Endodermal cell (in vitro differentiated cells): Measurements from ENCODE around the gene MEF2D. TPM values are rescaled to one million over a fixed set of nuclear protein-coding genes. Genes with fewer than 3 reads are reported as not detected.

ENCODE experiments used
- DNase-seq: peaks from one replicate; pipeline ENCODE4 v3.0.0-alpha.2; 2017
- H3K27ac ChIP-seq: 2 replicates; pipeline ENCODE4 v1.5.1; 2013; ENCODE audit warnings: mild to moderate bottlenecking, low read depth, low read length, moderate library complexity
- H3K27me3 ChIP-seq: 2 replicates; pipeline ENCODE4 v1.6.1; 2013; ENCODE audit warnings: mild to moderate bottlenecking, low read length, moderate library complexity; ENCODE audit not compliant: insufficient read depth, control insufficient read depth, poor library complexity, severe bottlenecking
- H3K36me3 ChIP-seq: 2 replicates; pipeline ENCODE4 v1.7.0; 2013; ENCODE audit warnings: mild to moderate bottlenecking, low read length, moderate library complexity; ENCODE audit not compliant: control insufficient read depth, insufficient read depth
- H3K4me1 ChIP-seq: one replicate; pipeline ENCODE4 v1.7.0; 2013; ENCODE audit warnings: low read length; ENCODE audit not compliant: control insufficient read depth, insufficient read depth
- H3K4me3 ChIP-seq: 2 replicates; pipeline ENCODE4 v1.5.1; 2013; ENCODE audit warnings: mild to moderate bottlenecking, low read length, moderate library complexity
- H3K9ac ChIP-seq: 2 replicates; pipeline ENCODE4 v1.6.1; 2013; ENCODE audit warnings: mild to moderate bottlenecking, low read length, moderate library complexity; ENCODE audit not compliant: poor library complexity, severe bottlenecking; ENCODE audit errors: extremely low read depth
- H3K9me3 ChIP-seq: 2 replicates; pipeline ENCODE4 v1.6.1; 2013; ENCODE audit warnings: mild to moderate bottlenecking, low read length, moderate library complexity; ENCODE audit not compliant: control insufficient read depth
- H3K27ac Mint-ChIP-seq: 2 replicates; pipeline ENCODE4 v1.8.0; 2020; ENCODE audit warnings: mixed read lengths
- H3K27me3 Mint-ChIP-seq: 2 replicates; pipeline ENCODE4 v1.8.0; 2021; ENCODE audit warnings: mild to moderate bottlenecking, mixed read lengths; ENCODE audit not compliant: insufficient read depth
- H3K36me3 Mint-ChIP-seq: 2 replicates; pipeline ENCODE4 v1.8.0; 2020; ENCODE audit warnings: low read depth, mixed read lengths
- H3K4me1 Mint-ChIP-seq: 2 replicates; pipeline ENCODE4 v1.8.0; 2020; ENCODE audit warnings: mixed read lengths
- H3K4me3 Mint-ChIP-seq: 2 replicates; pipeline ENCODE4 v1.8.0; 2020; ENCODE audit warnings: mild to moderate bottlenecking, moderate library complexity, mixed read lengths
- H3K9me3 Mint-ChIP-seq: 2 replicates; pipeline ENCODE4 v1.8.0; 2020; ENCODE audit warnings: mild to moderate bottlenecking, mixed read lengths
- WGBS, 2 experiments: methylation state at CpG; one replicate each; pipeline versions ENCODE4 v1.1.5 to v1.1.7; 2013; ENCODE audit warnings: missing lambda C conversion rate in 2 of 2, mixed read lengths in 1 of 2; ENCODE audit not compliant: insufficient coverage in 1 of 2, insufficient read length in 1 of 2; 5-methylcytosine and 5-hydroxymethylcytosine counted together
- total RNA-seq, 2 donors: library from RNA; stranded (reverse); fragmentation: NEBNext Ultra II Directional in 1 of 2; extraction: Animal tissue kit (Norgen Biotek cat#: 25700) in 1 of 2; gene quantifications; 2 replicates in 1 of 2; 3 replicates in 1 of 2; pipeline ENCODE4 v1.2.1, GENCODE V29; 2021
- TF ChIP-seq, protein P1 (sequence below): fragments of 200-600 bp; sonication (generic); conservative IDR thresholded peaks from 2 replicates; pipeline ENCODE4 v1.5.0; 2021; ENCODE audit warnings: antibody characterized with exemption, mild to moderate bottlenecking

Gene MEF2D
- total RNA-seq, 2 donors from 2014 or later = 10.5 to 12.8 TPM

DNA sequence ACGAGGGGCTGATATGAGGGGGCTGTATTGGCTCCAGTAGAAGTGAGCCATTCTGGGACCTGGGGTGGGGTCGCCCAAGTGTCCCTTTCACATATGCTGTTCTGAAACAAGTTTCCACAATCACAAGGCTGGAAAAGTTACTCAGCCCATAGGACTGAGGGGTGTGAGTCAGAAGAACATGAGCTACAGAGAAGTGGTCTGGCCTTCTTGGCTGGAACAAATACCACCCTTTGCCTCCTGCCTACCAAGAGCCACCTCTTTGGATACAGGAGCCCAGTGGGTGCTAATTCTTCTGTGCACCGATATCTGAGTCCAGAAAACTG, 42.4 kb downstream of the MEF2D start:
- Mint-ChIP-seq H3K4me3 (no peak overlapping the region), H3K36me3 (no peaks in the 10 kb centered on the region), H3K27ac (peak overlapping the region; percentile 99), H3K4me1 (peaks cover 5% of the 10 kb centered on the region), H3K27me3 (no peaks in the 10 kb centered on the region), H3K9me3 (no peaks in the 10 kb centered on the region)
- Histone ChIP-seq H3K9me3 (no peaks in the 10 kb centered on the region), H3K4me3 (no peak overlapping the region), H3K9ac (no peak overlapping the region), H3K27me3 (no peaks in the 10 kb centered on the region), H3K4me1 (no peaks in the 10 kb centered on the region), H3K36me3 (no peaks in the 10 kb centered on the region), H3K27ac (no peak overlapping the region)
- TF ChIP-seq, protein P1, sequence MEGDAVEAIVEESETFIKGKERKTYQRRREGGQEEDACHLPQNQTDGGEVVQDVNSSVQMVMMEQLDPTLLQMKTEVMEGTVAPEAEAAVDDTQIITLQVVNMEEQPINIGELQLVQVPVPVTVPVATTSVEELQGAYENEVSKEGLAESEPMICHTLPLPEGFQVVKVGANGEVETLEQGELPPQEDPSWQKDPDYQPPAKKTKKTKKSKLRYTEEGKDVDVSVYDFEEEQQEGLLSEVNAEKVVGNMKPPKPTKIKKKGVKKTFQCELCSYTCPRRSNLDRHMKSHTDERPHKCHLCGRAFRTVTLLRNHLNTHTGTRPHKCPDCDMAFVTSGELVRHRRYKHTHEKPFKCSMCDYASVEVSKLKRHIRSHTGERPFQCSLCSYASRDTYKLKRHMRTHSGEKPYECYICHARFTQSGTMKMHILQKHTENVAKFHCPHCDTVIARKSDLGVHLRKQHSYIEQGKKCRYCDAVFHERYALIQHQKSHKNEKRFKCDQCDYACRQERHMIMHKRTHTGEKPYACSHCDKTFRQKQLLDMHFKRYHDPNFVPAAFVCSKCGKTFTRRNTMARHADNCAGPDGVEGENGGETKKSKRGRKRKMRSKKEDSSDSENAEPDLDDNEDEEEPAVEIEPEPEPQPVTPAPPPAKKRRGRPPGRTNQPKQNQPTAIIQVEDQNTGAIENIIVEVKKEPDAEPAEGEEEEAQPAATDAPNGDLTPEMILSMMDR = no peak
- no peak for DNase-seq
- 90 to 100% methylated on average over 2 to 3 of the region's 3 CpGs for WGBS, 2 experiments

DNA sequence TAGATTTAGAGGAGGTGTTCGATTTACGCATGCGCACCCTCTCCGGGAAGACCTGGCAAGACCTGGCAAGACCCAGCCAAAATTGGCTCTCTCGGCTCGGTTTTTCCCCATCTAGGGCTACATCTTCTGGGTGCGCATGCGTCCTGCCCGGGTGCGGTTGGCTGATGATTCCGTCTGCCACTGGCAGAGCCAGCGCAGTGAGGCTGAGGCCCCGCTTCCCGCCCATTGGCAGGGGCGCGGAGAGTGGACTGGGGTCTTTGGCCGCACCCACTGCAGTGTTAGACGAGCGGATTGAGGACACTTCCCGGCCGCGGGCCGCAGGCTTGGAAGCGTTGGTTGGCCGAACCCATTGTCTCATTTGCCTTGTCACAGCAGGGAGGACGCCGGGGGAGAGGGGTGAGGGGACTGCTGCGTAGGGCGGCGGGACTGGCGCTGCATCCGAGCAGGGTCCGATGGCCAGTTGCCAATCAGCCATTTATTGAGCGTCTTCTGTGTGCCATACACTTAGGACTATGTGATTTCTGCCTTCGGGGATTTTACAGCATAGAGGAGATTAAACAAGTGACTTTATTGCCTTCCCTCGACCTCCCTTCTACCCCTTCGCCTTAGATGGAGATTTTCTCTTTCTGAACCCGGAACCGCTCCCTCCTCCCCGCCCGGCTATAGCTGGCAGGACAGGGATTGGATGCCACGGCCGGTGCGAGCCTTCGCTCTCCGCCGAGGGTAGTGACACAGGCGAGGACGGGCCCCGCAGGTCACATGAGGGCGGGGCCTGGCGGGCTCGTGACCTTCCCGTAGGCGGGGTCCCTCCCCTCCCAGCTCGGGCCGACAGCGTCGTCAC, 43.7 kb downstream of the MEF2D start:
- Histone ChIP-seq H3K27me3 (no peaks in the 10 kb centered on the region), H3K4me1 (no peaks in the 10 kb centered on the region), H3K9ac (peak overlapping the region; percentile 82), H3K36me3 (no peaks in the 10 kb centered on the region), H3K4me3 (peak overlapping the region; percentile 91), H3K27ac (peak overlapping the region; percentile 86), H3K9me3 (no peaks in the 10 kb centered on the region)
- Mint-ChIP-seq H3K27ac (peak overlapping the region; percentile 99), H3K36me3 (no peaks in the 10 kb centered on the region), H3K9me3 (no peaks in the 10 kb centered on the region), H3K4me3 (peak overlapping the region; percentile 78), H3K4me1 (peaks cover 7% of the 10 kb centered on the region), H3K27me3 (no peaks in the 10 kb centered on the region)
- peak; percentile 99 for DNase-seq
- 0% methylated on average over 14 to 59 of the region's 59 CpGs for WGBS, 2 experiments
- TF ChIP-seq, protein P1 = no peak

DNA sequence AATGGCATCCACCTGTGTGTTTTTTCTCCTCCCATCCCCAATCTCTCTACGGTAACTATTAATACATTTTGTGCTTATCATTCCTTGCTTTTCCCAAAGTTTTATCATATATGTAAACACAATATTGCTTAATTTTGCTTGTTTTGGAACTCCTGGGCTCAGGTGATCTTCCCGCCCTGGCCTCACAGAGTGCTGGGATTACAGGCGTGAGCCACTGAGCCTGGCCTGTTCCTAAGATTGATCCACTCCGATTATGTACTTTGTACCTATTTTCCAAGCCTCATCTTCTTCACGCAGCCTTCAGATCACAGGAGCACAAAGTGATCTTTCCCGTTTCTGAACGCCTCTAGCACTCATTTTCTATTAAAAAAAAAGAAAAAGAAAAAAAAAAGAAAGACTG, 45.2 kb downstream of the MEF2D start:
- peaks cover 21% of the 10 kb centered on the region for H3K4me1 Mint-ChIP-seq
- no peak overlapping the region for H3K4me3 ChIP-seq
- H3K9me3 Mint-ChIP-seq = no peaks in the 10 kb centered on the region
- TF ChIP-seq, protein P1 = no peak
- no peak for DNase-seq
- no peaks in the 10 kb centered on the region for H3K9me3 ChIP-seq
- no peaks in the 10 kb centered on the region for H3K27me3 Mint-ChIP-seq
- no peak overlapping the region for H3K27ac ChIP-seq
- no peak overlapping the region for H3K9ac ChIP-seq
- H3K4me3 Mint-ChIP-seq = no peak overlapping the region
- no peak overlapping the region for H3K27ac Mint-ChIP-seq
- no peaks in the 10 kb centered on the region for H3K36me3 ChIP-seq
- no peaks in the 10 kb centered on the region for H3K27me3 ChIP-seq
- no peaks in the 10 kb centered on the region for H3K36me3 Mint-ChIP-seq
- 87 to 93% methylated on average over 4 to 7 of the region's 7 CpGs for WGBS, 2 experiments
- H3K4me1 ChIP-seq = peaks cover 5% of the 10 kb centered on the region
